HG02763 (cell line): ENCODE measurements around the gene TEX14.
A peak's percentile ranks its signal among the peaks of the same experiment; 100 is the strongest.

Source experiments
- ATAC-seq: cut with Tn5 transposase; IDR thresholded peaks from one replicate; pipeline ENCODE4 v1.9.1; 2021; ENCODE audit warnings: mild to moderate bottlenecking, moderate library complexity; ENCODE audit not compliant: unreplicated experiment

TEX14 gene

GRCh38 chr17:58530655-58531054 lies 161.2 kb downstream of the TEX14 start:
- no peak for ATAC-seq

- no peak for ATAC-seq
Measured at GRCh38 chr17:58529275-58529674, 162.6 kb downstream of the TEX14 start.

GRCh38 chr17:58528443-58528842 lies 163.4 kb downstream of the TEX14 start:
- ATAC-seq, result no peak

- no peak for ATAC-seq
Measured at GRCh38 chr17:58527949-58528348, 163.9 kb downstream of the TEX14 start.

DNA sequence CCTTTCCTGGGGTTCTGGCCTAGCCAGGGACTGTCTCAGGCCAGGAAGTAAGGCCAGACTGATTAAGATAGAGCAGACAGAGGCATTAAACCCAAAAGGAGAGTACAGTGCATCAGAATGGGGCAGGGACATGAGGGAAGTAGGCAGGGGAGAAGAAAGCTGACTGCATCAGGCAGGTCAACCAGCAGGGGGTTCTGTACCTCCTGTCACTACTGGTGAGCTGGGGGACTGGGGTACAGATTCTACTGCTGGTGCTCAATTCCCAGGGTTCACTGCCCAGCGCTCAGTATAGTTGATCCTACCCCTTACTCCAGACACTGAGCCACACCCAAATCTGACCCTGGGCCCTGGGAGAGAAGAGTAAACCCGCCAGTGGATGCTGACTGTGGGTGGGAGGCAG lies 164.5 kb downstream of the TEX14 start:
- ATAC-seq, result no peak

GRCh38 chr17:58525239-58525638 lies 166.6 kb downstream of the TEX14 start:
- no peak for ATAC-seq

GRCh38 chr17:58521680-58522079 lies 170.2 kb downstream of the TEX14 start:
- ATAC-seq, result no peak

DNA sequence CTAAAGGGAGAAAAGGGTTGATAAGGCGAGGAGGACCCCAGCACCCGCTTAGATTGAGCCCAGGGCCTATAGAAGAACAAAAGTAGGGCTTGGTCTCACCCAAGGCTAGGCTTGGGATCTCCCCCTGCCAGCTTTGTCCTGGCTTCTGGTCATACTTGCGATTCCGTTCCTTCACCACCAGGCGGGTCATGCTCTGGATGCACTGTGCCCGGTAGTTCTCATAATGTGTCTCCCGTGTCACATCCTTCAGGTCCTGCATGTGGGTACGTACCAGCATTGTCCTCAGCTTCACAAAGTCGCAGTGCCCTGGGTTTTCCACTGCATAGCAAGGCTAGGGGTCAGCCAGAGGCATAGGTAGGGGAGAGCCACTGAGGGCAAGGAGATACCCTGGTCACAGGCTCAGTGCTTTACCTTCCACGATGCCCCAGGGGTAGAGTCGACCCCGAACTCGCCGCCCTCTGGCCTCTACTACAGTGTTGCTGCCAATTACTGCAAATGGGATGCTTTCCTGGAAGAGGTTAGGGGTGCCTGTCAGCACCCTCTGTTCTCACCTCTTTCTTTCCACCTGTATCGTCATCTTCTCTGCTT lies 170.9 kb downstream of the TEX14 start:
- no peak for ATAC-seq

GRCh38 chr17:58517928-58518609 lies 173.8 kb downstream of the TEX14 start:
- peak; percentile 80 for ATAC-seq

- no peak for ATAC-seq
Measured at GRCh38 chr17:58517378-58517927, 174.4 kb downstream of the TEX14 start.

GRCh38 chr17:58516644-58517377 lies 175.0 kb downstream of the TEX14 start:
- no peak for ATAC-seq

DNA sequence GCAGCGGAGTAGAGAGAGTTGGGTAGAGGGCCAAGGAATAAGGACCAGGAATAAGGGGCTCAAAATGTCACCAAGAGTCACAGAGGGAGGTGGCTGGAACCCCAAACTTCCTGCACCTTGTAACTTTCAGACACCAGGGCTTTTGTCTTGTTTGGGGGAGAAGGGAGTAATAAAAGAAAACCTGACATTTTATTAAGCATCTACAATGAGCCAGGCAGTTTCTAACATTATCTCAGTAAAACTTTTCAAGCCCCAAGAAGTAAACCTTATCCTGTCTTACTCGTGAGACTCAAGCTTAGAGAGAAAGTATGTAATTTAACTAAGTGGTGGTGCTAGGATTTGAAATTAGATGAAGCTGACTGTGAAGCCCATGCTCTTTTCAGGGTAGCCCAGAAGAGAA lies 176.6 kb downstream of the TEX14 start:
- ATAC-seq, result no peak

- no peak for ATAC-seq
Measured at GRCh38 chr17:58514770-58515157, 177.1 kb downstream of the TEX14 start.

DNA sequence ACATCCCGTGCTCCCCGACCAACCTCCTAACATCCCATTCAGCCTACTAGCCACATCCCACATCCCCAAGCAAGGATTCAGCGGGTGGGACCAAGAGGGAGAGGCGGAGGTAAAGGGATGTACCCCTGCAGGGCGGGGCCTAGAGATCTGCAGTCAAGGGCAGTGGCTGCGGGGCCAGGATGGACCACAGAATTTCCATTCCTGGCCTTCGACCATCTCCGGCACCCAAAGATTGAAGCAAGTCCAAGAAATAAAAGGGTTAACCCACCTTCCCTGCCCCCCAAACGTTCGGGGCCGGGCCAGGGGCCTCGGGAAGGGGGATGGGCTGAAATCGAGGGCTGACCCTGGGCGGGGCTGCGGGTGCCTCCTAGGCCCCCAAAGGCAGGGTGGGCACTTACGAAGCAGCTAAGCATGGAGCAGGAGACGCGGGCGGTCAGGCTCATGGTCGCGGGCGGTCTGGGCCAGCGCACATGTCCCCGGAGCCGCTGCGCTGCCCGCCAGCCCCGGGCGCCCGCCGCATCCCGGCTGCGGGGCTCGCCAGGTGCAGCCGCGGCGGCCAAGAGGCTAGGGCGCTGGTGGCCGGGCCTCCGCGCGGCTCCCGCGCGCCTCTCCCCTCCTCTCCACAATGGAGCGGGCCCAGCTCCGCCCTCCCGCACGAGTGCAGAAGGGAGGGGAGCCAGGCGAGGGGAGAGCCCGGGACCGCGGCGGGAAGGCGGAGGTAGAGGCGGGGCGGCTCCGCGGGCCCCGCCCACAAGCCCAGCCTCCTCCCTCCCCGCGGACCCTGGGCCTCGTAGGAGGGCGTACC lies 177.7 kb downstream of the TEX14 start, which contains the start of gene MTMR4:
TSS of gene MTMR4 (minus strand) at position 674 of the 805 bp plus-strand sequence. CDS start at position 443, 231 bp downstream.
- ATAC-seq, result no peak

GRCh38 chr17:58513267-58513964 lies 178.4 kb downstream of the TEX14 start:
- no peak for ATAC-seq

- ATAC-seq, result no peak
Measured at GRCh38 chr17:58510075-58510474, 181.8 kb downstream of the TEX14 start.

- ATAC-seq, result no peak
Measured at GRCh38 chr17:58508341-58509067, 183.3 kb downstream of the TEX14 start.

GRCh38 chr17:58507123-58507634 lies 184.7 kb downstream of the TEX14 start:
- no peak for ATAC-seq
